Ascending aorta (tissue), 2 donors: ENCODE measurements around the gene BLACAT1. TPM values are rescaled to one million over a fixed set of nuclear protein-coding genes. Genes with fewer than 3 reads are reported as not detected.

ENCODE experiments used
- DNase-seq, 2 donors: peaks; one replicate each; pipeline ENCODE4 v3.0.0-alpha.2; 2019; ENCODE audit warnings: low spot score in 2 of 2
- H3K27ac ChIP-seq, 2 donors: fragments of 200-600 bp; sonication (generic); one replicate each; pipeline ENCODE4 v1.5.1; 2016 to 2017; ENCODE audit warnings: mild to moderate bottlenecking in 1 of 2
- H3K27me3 ChIP-seq: fragments of 200-600 bp; sonication (generic); one replicate; pipeline ENCODE4 v1.5.1; 2017
- H3K36me3 ChIP-seq, 2 donors: fragments of 200-600 bp; sonication (generic); one replicate each; pipeline ENCODE4 v1.5.1; 2016
- H3K4me1 ChIP-seq, 2 donors: fragments of 200-600 bp; sonication (generic); one replicate each; pipeline ENCODE4 v1.5.1; 2016 to 2017; ENCODE audit warnings: mild to moderate bottlenecking in 1 of 2
- H3K4me3 ChIP-seq, 2 donors: fragments of 200-600 bp; sonication (generic); one replicate each; pipeline ENCODE4 v1.5.1; 2016 to 2017; ENCODE audit warnings: mild to moderate bottlenecking in 1 of 2
- H3K9me3 ChIP-seq, 2 donors: fragments of 200-600 bp; sonication (generic); one replicate each; pipeline ENCODE4 v1.5.1; 2016
- intact Hi-C: fragments of 100-400 bp; cut with DNase I; formaldehyde crosslinking; loops from one replicate; pipeline ENCODE4 v1.15.1; 2023
- total RNA-seq: library from RNA; depleted of rRNA; stranded (reverse); fragments of >200 nt; gene quantifications from one replicate; pipeline ENCODE4 v1.1.0, GENCODE V29; 2016
- TF ChIP-seq, protein P1 (sequence below), 3 experiments: fragments of 200-600 bp in 2 of 3; fragments of 450-650 bp in 1 of 3; sonication (generic) in 2 of 3; IDR thresholded peaks; one replicate each; pipeline ENCODE4 v1.5.1; 2016 to 2019; ENCODE audit warnings: antibody characterized with exemption in 3 of 3, mild to moderate bottlenecking in 1 of 3, moderate library complexity in 1 of 3

BLACAT1 gene
- total RNA-seq, 1 donor from 2014 or later = not detected

GRCh38 chr1:205476648-205477047 lies 20.8 kb upstream of the BLACAT1 start:
- peaks cover 0 to 3% of the 10 kb centered on the region in 2 donors for H3K4me1 ChIP-seq
- H3K4me3 ChIP-seq = no peak overlapping the region
- no peak overlapping the region for H3K27ac ChIP-seq
- no peak for DNase-seq
- intact Hi-C loops = no loop called here
- no peaks in the 10 kb centered on the region for H3K27me3 ChIP-seq
- H3K9me3 ChIP-seq = peaks cover 0 to 7% of the 10 kb centered on the region in 2 donors
- H3K36me3 ChIP-seq = no peaks in the 10 kb centered on the region
- TF ChIP-seq, protein P1, sequence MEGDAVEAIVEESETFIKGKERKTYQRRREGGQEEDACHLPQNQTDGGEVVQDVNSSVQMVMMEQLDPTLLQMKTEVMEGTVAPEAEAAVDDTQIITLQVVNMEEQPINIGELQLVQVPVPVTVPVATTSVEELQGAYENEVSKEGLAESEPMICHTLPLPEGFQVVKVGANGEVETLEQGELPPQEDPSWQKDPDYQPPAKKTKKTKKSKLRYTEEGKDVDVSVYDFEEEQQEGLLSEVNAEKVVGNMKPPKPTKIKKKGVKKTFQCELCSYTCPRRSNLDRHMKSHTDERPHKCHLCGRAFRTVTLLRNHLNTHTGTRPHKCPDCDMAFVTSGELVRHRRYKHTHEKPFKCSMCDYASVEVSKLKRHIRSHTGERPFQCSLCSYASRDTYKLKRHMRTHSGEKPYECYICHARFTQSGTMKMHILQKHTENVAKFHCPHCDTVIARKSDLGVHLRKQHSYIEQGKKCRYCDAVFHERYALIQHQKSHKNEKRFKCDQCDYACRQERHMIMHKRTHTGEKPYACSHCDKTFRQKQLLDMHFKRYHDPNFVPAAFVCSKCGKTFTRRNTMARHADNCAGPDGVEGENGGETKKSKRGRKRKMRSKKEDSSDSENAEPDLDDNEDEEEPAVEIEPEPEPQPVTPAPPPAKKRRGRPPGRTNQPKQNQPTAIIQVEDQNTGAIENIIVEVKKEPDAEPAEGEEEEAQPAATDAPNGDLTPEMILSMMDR (IDR thresholded peaks at IDR 0.05) = no peak

GRCh38 chr1:205475855-205476254 lies 20.0 kb upstream of the BLACAT1 start:
- H3K36me3 ChIP-seq = no peaks in the 10 kb centered on the region
- no peak overlapping the region for H3K4me3 ChIP-seq
- peaks cover 0 to 7% of the 10 kb centered on the region in 2 donors for H3K9me3 ChIP-seq
- no peaks in the 10 kb centered on the region for H3K27me3 ChIP-seq
- peaks cover 0 to 3% of the 10 kb centered on the region in 2 donors for H3K4me1 ChIP-seq
- intact Hi-C loops = no loop called here
- DNase-seq = no peak
- TF ChIP-seq, protein P1 (IDR thresholded peaks at IDR 0.05) = no peak
- H3K27ac ChIP-seq = no peak overlapping the region

DNA sequence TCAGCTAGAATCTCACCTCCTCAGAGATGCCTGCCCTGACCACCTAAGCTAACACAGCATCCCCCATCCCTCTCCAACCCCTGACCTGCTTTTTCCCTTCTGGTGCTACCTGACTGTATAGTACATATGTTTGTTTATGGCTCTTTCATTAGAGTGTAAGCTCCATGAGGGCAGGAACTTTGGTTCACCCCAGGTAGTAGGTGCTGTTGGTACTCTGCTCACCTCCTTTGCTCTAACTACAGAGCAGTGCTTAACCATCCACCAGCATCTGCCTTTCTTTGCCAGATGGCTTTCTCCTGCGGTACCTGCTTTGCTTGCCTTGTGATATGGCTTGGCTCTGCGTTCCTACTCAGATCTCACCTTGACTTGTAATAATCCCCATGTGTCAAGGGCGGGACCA lies 18.7 kb upstream of the BLACAT1 start:
- no peak overlapping the region for H3K4me3 ChIP-seq
- TF ChIP-seq, protein P1 (IDR thresholded peaks at IDR 0.05) = no peak
- H3K36me3 ChIP-seq = no peaks in the 10 kb centered on the region
- H3K27ac ChIP-seq = no peak overlapping the region
- H3K9me3 ChIP-seq = peaks cover 0 to 7% of the 10 kb centered on the region in 2 donors
- DNase-seq = no peak
- no peaks in the 10 kb centered on the region for H3K27me3 ChIP-seq
- intact Hi-C loops = no loop called here
- H3K4me1 ChIP-seq = peaks cover 0 to 3% of the 10 kb centered on the region in 2 donors

- H3K27me3 ChIP-seq = no peaks in the 10 kb centered on the region
- intact Hi-C loops = no loop called here
- H3K4me1 ChIP-seq = peaks cover 0 to 3% of the 10 kb centered on the region in 2 donors
- H3K36me3 ChIP-seq = no peaks in the 10 kb centered on the region
- TF ChIP-seq, protein P1 (IDR thresholded peaks at IDR 0.05) = no peak
- H3K27ac ChIP-seq = no peak overlapping the region
- H3K4me3 ChIP-seq = no peak overlapping the region
- DNase-seq = no peak
- peaks cover 0 to 7% of the 10 kb centered on the region in 2 donors for H3K9me3 ChIP-seq
Measured at GRCh38 chr1:205473966-205474365, 18.1 kb upstream of the BLACAT1 start.

- TF ChIP-seq, protein P1 (IDR thresholded peaks at IDR 0.05) = no peak
- Histone ChIP-seq H3K36me3 (no peaks in the 10 kb centered on the region), H3K4me1 (peaks cover 0 to 3% of the 10 kb centered on the region in 2 donors), H3K9me3 (peaks cover 0 to 7% of the 10 kb centered on the region in 2 donors), H3K4me3 (no peak overlapping the region), H3K27ac (no peak overlapping the region), H3K27me3 (no peaks in the 10 kb centered on the region)
- DNase-seq = no peak
- intact Hi-C loops = no loop called here
Measured at GRCh38 chr1:205473475-205473874, 17.6 kb upstream of the BLACAT1 start.
